SK-N-MC (cell line): Measurements from ENCODE around the gene KCTD14.

Experiments used
- EZH2 ChIP-seq: fragments of 200-600 bp; sonication (generic); IDR thresholded peaks from one replicate; pipeline ENCODE4 v1.6.1; 2017; ENCODE audit warnings: antibody characterized with exemption
- POLR2AphosphoS5 ChIP-seq: IDR thresholded peaks from 2 replicates; pipeline ENCODE4 v1.6.1; 2012; ENCODE audit warnings: mild to moderate bottlenecking, low read depth, low read length, borderline replicate concordance

GRCh38 chr11:77981346-77981947 lies 41.6 kb downstream of the KCTD14 start:
- TF ChIP-seq POLR2AphosphoS5 (no peak), EZH2 (no peak)
